Osteocyte (in vitro differentiated cells): ENCODE data around the gene MYRIP. TPM values are rescaled to one million over a fixed set of nuclear protein-coding genes. Genes with fewer than 3 reads are reported as not detected.

Source experiments
- DNase-seq: peaks from one replicate; pipeline ENCODE4 v3.0.0; 2021; ENCODE audit warnings: mixed read lengths; ENCODE audit not compliant: unreplicated experiment; ENCODE audit errors: extremely low spot score
- H3K27ac Mint-ChIP-seq: one replicate; pipeline ENCODE4 v1.8.0; 2021; ENCODE audit warnings: mild to moderate bottlenecking, mixed read lengths; ENCODE audit not compliant: unreplicated experiment
- H3K27me3 Mint-ChIP-seq: one replicate; pipeline ENCODE4 v1.8.0; 2021; ENCODE audit warnings: mixed read lengths; ENCODE audit not compliant: unreplicated experiment
- H3K36me3 Mint-ChIP-seq: one replicate; pipeline ENCODE4 v1.8.0; 2021; ENCODE audit warnings: mixed read lengths; ENCODE audit not compliant: unreplicated experiment
- H3K4me1 Mint-ChIP-seq: one replicate; pipeline ENCODE4 v1.8.0; 2021; ENCODE audit warnings: mixed read lengths; ENCODE audit not compliant: unreplicated experiment
- H3K4me3 Mint-ChIP-seq: one replicate; pipeline ENCODE4 v1.8.0; 2021; ENCODE audit warnings: mild to moderate bottlenecking, moderate library complexity, mixed read lengths; ENCODE audit not compliant: unreplicated experiment
- H3K9me3 Mint-ChIP-seq: one replicate; pipeline ENCODE4 v1.8.0; 2021; ENCODE audit warnings: mixed read lengths; ENCODE audit not compliant: unreplicated experiment
- CTCF ChIP-seq: fragments of 200-600 bp; sonication (generic); IDR thresholded peaks from 2 replicates; pipeline ENCODE4 v1.5.0; 2021; ENCODE audit warnings: antibody characterized with exemption, mild to moderate bottlenecking, moderate library complexity
- total RNA-seq: library from RNA; stranded (reverse); gene quantifications from 2 replicates; pipeline ENCODE4 v1.2.1, GENCODE V29; 2021

MYRIP gene
- total RNA-seq, 1 donor from 2014 or later: 0.62 TPM

- no peak overlapping the region for H3K27ac Mint-ChIP-seq
- H3K4me3 Mint-ChIP-seq: no peak overlapping the region
Measured at GRCh38 chr3:39936848-39937247, 127.4 kb downstream of the MYRIP start.

GRCh38 chr3:39937315-39937714 is 127.9 kb downstream of the MYRIP start:
- Mint-ChIP-seq H3K4me3 (no peak overlapping the region), H3K36me3 (no peaks in the 10 kb centered on the region), H3K27ac (no peak overlapping the region), H3K4me1 (no peaks in the 10 kb centered on the region), H3K9me3 (no peaks in the 10 kb centered on the region), H3K27me3 (peaks cover 8% of the 10 kb centered on the region)
- no peak for DNase-seq
- no peak for TF ChIP-seq CTCF

More at GRCh38 chr3:39936848-39937247, 127.4 kb downstream of the MYRIP start:
- no peak for DNase-seq
- Mint-ChIP-seq H3K36me3 (no peaks in the 10 kb centered on the region), H3K27me3 (peaks cover 4% of the 10 kb centered on the region), H3K9me3 (no peaks in the 10 kb centered on the region), H3K4me1 (no peaks in the 10 kb centered on the region)
- no peak for TF ChIP-seq CTCF

GRCh38 chr3:39937874-39938273 is 128.5 kb downstream of the MYRIP start:
- Mint-ChIP-seq H3K36me3 (no peaks in the 10 kb centered on the region), H3K27ac (no peak overlapping the region), H3K9me3 (no peaks in the 10 kb centered on the region), H3K27me3 (peaks cover 8% of the 10 kb centered on the region), H3K4me1 (no peaks in the 10 kb centered on the region), H3K4me3 (no peak overlapping the region)
- no peak for TF ChIP-seq CTCF
- no peak for DNase-seq

- no peak for DNase-seq
- Mint-ChIP-seq H3K9me3 (no peaks in the 10 kb centered on the region), H3K27me3 (peaks cover 12% of the 10 kb centered on the region), H3K4me1 (no peaks in the 10 kb centered on the region), H3K27ac (no peak overlapping the region), H3K4me3 (no peak overlapping the region), H3K36me3 (no peaks in the 10 kb centered on the region)
- TF ChIP-seq CTCF: no peak
Measured at GRCh38 chr3:39941931-39942330, 132.5 kb downstream of the MYRIP start.

- Mint-ChIP-seq H3K27ac (no peak overlapping the region), H3K9me3 (peaks cover 9% of the 10 kb centered on the region), H3K36me3 (no peaks in the 10 kb centered on the region), H3K27me3 (no peaks in the 10 kb centered on the region), H3K4me3 (no peak overlapping the region), H3K4me1 (no peaks in the 10 kb centered on the region)
- TF ChIP-seq CTCF: no peak
- no peak for DNase-seq
Measured at GRCh38 chr3:39960515-39961191, 151.2 kb downstream of the MYRIP start.
